GM19238 (cell line): ENCODE results near the gene PRKN.

Experiments used
- DNase-seq: peaks from one replicate; pipeline ENCODE4 v3.0.0; 2011; ENCODE audit warnings: low spot score; ENCODE audit not compliant: insufficient read length

PRKN gene

GRCh38 chr6:161365633-161366032 is 1361.9 kb downstream of the PRKN start:
- DNase-seq = no peak

- no peak for DNase-seq
These were observed 1364.3 kb downstream of the PRKN start for GRCh38 chr6:161363286-161363685.

GRCh38 chr6:161362266-161362665 is 1365.3 kb downstream of the PRKN start:
- DNase-seq = no peak

- no peak for DNase-seq
These were observed 1366.0 kb downstream of the PRKN start for GRCh38 chr6:161361529-161361928.

GRCh38 chr6:161360520-161360919 is 1367.0 kb downstream of the PRKN start:
- no peak for DNase-seq

GRCh38 chr6:161359618-161359945 is 1368.0 kb downstream of the PRKN start:
- DNase-seq = no peak

DNA sequence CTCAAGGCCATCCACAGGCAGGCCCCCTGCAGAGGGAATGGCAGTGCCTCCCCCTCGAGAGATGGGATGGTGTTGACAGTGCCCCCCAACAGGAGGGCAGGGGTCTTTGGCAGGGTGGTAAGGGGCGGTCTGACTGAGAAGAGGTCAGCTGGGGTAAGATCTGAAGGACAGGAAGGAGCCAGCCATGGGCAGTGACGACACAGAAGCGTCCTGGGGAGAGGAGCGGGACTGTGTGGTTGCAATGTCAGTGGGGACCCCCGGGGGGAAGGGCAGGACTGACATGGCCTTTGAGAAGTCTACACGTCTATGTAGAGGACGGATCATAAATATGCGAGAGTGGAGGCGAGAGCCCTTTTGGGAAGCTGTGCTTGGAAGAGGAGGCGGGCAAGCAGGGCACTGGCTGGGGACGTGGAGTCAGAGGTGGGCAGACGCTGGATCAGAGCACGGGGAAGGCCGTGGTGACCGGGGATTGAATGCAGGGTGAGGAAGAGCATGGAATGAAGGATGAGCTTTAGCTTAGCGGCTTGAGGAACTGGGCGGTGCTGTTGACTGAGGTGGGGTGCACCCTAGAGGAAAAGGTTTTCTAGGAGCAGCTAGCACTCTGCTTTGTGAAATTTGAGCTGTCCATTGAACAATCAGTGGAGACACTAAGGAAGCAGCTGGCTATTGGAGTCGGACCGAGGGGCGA is 1371.3 kb downstream of the PRKN start:
- DNase-seq = no peak

GRCh38 chr6:161355696-161356095 is 1371.9 kb downstream of the PRKN start:
- DNase-seq = no peak

DNA sequence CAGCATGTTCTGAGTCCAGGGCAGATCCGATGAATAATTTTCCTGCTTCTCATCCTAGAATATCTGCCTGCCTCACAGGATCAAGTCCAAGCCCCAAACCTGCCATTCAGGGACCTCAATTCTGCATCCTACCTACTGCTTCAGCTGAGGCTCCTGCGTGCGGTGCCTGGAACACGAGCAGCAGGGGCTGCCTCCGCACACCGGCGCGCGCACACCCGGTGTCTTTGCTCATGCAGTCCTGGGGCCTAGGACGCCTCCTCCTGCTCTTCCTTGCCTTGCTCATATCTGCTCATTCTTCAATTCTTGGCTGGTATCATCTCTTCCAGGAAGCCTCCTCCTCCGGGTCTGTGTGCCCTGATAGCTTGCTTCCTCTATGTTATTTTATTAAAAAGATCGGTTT is 1372.6 kb downstream of the PRKN start:
- DNase-seq = no peak

DNA sequence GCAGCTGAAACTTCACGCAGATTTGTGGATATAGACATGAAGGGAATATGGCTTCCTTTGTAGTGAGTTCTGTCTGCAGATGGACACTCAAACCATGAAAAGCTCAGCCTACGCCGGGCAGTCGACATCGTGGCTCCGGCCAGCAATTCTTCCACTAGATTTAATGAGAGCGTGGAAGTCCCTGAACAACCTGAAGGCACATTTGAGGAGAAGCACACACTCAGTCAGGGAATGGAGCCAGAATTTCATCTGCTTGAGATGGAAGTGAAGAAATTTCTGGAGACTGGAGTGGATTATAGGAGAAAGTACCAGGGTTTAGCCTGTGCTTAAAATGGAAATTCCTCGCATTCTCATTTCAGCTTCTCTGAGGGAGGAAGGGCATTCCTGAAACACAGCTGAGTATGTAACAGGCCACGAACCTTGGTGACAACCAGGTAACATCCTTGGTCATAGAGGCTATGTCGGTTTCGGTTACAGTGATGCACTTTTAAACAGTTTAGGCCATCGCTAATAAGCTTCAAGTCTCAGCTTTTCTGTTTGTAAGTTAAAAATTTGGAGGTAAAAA is 1373.2 kb downstream of the PRKN start:
- no peak for DNase-seq

- no peak for DNase-seq
These were observed 1374.4 kb downstream of the PRKN start for GRCh38 chr6:161353208-161353613.

GRCh38 chr6:161351858-161352257 is 1375.7 kb downstream of the PRKN start:
- DNase-seq = no peak

DNA sequence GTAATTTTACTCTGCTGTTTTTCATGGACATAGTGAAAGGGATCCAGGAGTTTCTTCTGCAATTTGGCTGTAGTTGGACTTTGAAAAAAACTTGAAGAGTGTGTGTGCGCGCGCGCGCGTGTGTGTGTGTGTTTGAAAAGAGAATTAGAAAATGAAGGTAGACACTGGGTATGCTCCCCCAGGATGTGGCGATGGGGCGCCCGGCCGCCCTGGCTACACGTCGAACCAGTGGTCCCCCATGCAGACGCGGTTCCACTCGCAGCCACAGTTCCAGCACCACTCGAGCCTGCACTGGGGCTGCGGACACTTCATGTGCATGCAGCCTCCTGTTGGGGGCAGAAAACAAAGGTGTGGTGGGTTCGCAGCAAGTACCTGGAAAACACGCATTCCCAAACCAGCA is 1377.7 kb downstream of the PRKN start:
- DNase-seq = no peak

DNA sequence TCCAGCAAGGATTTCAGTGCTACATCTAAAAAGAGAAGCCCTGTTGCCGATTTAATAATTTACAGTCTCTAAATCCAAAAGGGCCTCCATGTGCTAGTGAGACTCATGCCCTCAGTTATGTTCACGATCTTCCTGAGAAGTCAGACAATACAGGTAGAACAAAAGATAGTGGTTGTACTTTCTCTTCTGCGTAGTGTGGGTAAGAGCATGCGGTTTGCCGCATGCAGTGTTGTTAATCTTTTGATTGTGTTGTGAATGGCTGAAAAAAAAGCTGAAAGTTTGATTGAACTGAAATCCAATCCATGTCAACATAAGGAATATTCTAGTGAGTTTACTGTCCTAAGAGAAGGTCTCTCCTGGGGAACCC is 1379.0 kb downstream of the PRKN start:
- DNase-seq = no peak

GRCh38 chr6:161347988-161348627 is 1379.5 kb downstream of the PRKN start:
- no peak for DNase-seq

GRCh38 chr6:161347125-161347524 is 1380.4 kb downstream of the PRKN start:
- no peak for DNase-seq

DNA sequence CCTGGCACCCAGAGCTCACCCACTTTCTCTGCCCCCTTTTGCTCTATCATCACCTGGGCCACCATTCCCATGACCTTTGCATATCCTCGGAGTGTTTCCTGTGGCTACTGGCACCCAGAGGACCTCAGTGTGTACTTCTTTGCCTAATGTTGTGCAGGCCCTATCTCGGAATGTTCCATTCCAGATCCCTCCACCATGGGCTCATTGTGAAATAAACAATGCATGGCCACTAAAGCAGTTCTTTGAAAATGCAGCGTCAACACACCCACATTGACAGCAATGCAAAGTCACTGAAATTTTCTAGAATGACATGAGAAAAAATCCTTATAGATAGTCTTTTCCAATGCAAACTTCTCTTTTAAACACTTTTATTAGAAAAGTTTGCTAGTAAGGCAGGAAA is 1380.8 kb downstream of the PRKN start:
- DNase-seq = no peak

DNA sequence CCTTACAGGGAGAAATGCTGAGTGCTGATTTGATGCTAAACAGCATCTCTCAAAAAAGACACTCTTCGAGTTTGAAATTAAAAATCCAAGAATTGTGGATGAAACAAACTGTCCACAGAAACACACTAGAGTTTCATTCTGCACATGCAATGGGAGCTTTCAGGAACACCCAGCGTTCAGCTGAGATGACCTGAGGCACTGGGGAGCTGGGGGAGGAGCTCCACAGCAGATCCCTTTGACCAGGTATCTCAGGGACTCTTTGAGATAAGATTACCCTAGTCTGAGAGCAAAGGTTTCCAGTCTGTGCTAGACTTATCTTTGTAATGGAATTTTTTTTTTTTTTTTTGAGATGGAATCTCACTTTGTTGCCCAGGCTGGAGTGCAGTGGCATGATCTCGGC is 1382.9 kb downstream of the PRKN start:
- no peak for DNase-seq

- no peak for DNase-seq
These were observed 1385.5 kb downstream of the PRKN start for GRCh38 chr6:161342039-161342438.

DNA sequence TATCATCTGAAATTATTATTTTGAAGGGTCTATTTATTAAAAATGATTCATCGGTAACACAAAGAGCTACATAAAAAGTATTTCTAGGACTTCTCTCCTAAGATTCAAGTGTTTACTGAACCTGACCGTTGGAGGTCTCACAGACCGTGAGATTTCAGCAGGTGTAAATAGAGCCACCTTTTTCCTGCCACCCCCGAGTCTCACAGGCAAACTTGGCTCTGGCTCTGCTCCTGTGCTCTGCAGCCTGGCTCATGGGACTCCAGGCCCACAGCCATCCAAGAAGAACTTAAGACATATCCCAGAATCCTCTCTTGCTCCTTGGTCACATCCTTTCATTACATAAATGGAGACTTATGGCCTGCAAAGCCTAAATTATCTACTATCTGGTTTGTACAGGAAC is 1385.9 kb downstream of the PRKN start:
- no peak for DNase-seq

- DNase-seq = no peak
These were observed 1389.6 kb downstream of the PRKN start for GRCh38 chr6:161338015-161338414.

GRCh38 chr6:161336479-161336878 is 1391.1 kb downstream of the PRKN start:
- DNase-seq = no peak

- no peak for DNase-seq
These were observed 1394.2 kb downstream of the PRKN start for GRCh38 chr6:161333410-161333809.
